NOMO-1 (cell line): ENCODE results near the gene EFCAB6.
A peak's percentile ranks its signal among the peaks of the same experiment; 100 is the strongest.

Experiments
- DNase-seq, 2 experiments: peaks; one replicate each; lab custom pipeline; 2025; ENCODE audit not compliant: unreplicated experiment in 2 of 2; lab: John Stamatoyannopoulos, UW

Gene EFCAB6

GRCh38 chr22:43812149-43812842 is at the start of gene EFCAB6:
Gene EFCAB6, minus strand, starts transcription at chr22:43812305. Its CDS starts 29,987 bp downstream, at chr22:43782318.
- peak; percentile 78 to 86 for DNase-seq

- DNase-seq = no peak
Measured at GRCh38 chr22:43861529-43861928, 49.4 kb upstream of the EFCAB6 start.

GRCh38 chr22:43860831-43861230 is 48.7 kb upstream of the EFCAB6 start:
- DNase-seq = no peak

- no peak for DNase-seq
Measured at GRCh38 chr22:43860126-43860525, 48.0 kb upstream of the EFCAB6 start.

GRCh38 chr22:43859621-43860020 is 47.5 kb upstream of the EFCAB6 start:
- DNase-seq = no peak

- DNase-seq = no peak
Measured at GRCh38 chr22:43859176-43859575, 47.1 kb upstream of the EFCAB6 start.

- DNase-seq = no peak
Measured at GRCh38 chr22:43858156-43858895, 46.2 kb upstream of the EFCAB6 start.

GRCh38 chr22:43857367-43857766 is 45.3 kb upstream of the EFCAB6 start:
- no peak for DNase-seq

GRCh38 chr22:43855431-43855830 is 43.3 kb upstream of the EFCAB6 start:
- DNase-seq = no peak

- no peak for DNase-seq
Measured at GRCh38 chr22:43854786-43855271, 42.7 kb upstream of the EFCAB6 start.

GRCh38 chr22:43854121-43854785 is 42.1 kb upstream of the EFCAB6 start:
- DNase-seq = no peak

GRCh38 chr22:43853328-43853931 is 41.3 kb upstream of the EFCAB6 start:
- DNase-seq = no peak

GRCh38 chr22:43852573-43853327 is 40.6 kb upstream of the EFCAB6 start:
- no peak for DNase-seq

GRCh38 chr22:43851979-43852307 is 39.8 kb upstream of the EFCAB6 start:
- no peak for DNase-seq

GRCh38 chr22:43851058-43851978 is 39.2 kb upstream of the EFCAB6 start:
- DNase-seq = no peak

GRCh38 chr22:43850529-43850928 is 38.4 kb upstream of the EFCAB6 start:
- no peak for DNase-seq

- no peak for DNase-seq
Measured at GRCh38 chr22:43849731-43850130, 37.6 kb upstream of the EFCAB6 start.

- no peak for DNase-seq
Measured at GRCh38 chr22:43848366-43849171, 36.5 kb upstream of the EFCAB6 start.
